Gastroesophageal sphincter (tissue), 4 donors: ENCODE measurements around the gene CC2D1B. TPM values are rescaled to one million over a fixed set of nuclear protein-coding genes. Genes with fewer than 3 reads are reported as not detected.

ENCODE experiments used
- ATAC-seq: fragments of 150-250 bp; one replicate; pipeline ENCODE4 v1.9.1; 2016; ENCODE audit warnings: mild to moderate bottlenecking, moderate library complexity
- H3K27ac ChIP-seq, 4 donors: fragments of 200-600 bp; sonication (generic) in 3 of 4; 1 replicate in 3 of 4; 2 replicates in 1 of 4; pipeline ENCODE4 v1.5.1; 2016 to 2019
- H3K27me3 ChIP-seq: fragments of 200-600 bp; sonication (generic); one replicate; pipeline ENCODE4 v1.5.1; 2019
- H3K36me3 ChIP-seq, 2 donors: fragments of 200-600 bp; sonication (generic); one replicate each; pipeline ENCODE4 v1.5.1; 2019; ENCODE audit warnings: control low read depth in 1 of 2
- H3K4me1 ChIP-seq, 3 donors: fragments of 200-600 bp; sonication (generic); 1 replicate in 2 of 3; 2 replicates in 1 of 3; pipeline ENCODE4 v1.5.1; 2016 to 2019; ENCODE audit warnings: control low read depth in 2 of 3
- H3K4me3 ChIP-seq, 2 donors: fragments of 200-600 bp; sonication (generic); one replicate each; pipeline ENCODE4 v1.5.1; 2019; ENCODE audit warnings: mild to moderate bottlenecking in 1 of 2, moderate library complexity in 1 of 2
- H3K9me3 ChIP-seq, 3 donors: fragments of 200-600 bp; sonication (generic); one replicate each; pipeline ENCODE4 v1.5.1; 2017 to 2019; ENCODE audit warnings: control low read depth in 2 of 3
- EP300 ChIP-seq: sonication (generic); formaldehyde crosslinking; IDR thresholded peaks from one replicate; pipeline ENCODE4 v1.6.1; 2017; ENCODE audit warnings: antibody characterized with exemption, mild to moderate bottlenecking
- POLR2A ChIP-seq, 2 donors: fragments of 450-650 bp; IDR thresholded peaks; one replicate each; pipeline ENCODE4 v1.6.1; 2017; ENCODE audit warnings: antibody characterized with exemption in 2 of 2, mild to moderate bottlenecking in 2 of 2, moderate library complexity in 1 of 2
- POLR2AphosphoS5 ChIP-seq: sonication (generic); formaldehyde crosslinking; IDR thresholded peaks from one replicate; pipeline ENCODE4 v1.6.1; 2017; ENCODE audit warnings: antibody characterized with exemption
- WGBS, 2 donors: methylation state at CpG; one replicate each; pipeline ENCODE4 v1.1.5; 2018; ENCODE audit warnings: low coverage in 1 of 2; 5-methylcytosine and 5-hydroxymethylcytosine counted together
- total RNA-seq, 4 donors: library from RNA; depleted of rRNA; stranded (reverse); fragments of >200 nt; gene quantifications; one replicate each; pipeline ENCODE4 v1.1.0, GENCODE V29; 2016
- TF ChIP-seq, protein P1 (sequence below), 4 experiments: fragments of 200-600 bp in 2 of 4; fragments of 450-650 bp in 2 of 4; sonication (generic) in 1 of 4; IDR thresholded peaks; one replicate each; pipeline ENCODE4 v1.5.1; 2017 to 2019; ENCODE audit warnings: antibody characterized with exemption in 4 of 4, mild to moderate bottlenecking in 2 of 4, moderate library complexity in 2 of 4

The CC2D1B gene
- total RNA-seq, 4 donors from 2014 or later = 13.6 to 30.0 (median 26.0) TPM

DNA sequence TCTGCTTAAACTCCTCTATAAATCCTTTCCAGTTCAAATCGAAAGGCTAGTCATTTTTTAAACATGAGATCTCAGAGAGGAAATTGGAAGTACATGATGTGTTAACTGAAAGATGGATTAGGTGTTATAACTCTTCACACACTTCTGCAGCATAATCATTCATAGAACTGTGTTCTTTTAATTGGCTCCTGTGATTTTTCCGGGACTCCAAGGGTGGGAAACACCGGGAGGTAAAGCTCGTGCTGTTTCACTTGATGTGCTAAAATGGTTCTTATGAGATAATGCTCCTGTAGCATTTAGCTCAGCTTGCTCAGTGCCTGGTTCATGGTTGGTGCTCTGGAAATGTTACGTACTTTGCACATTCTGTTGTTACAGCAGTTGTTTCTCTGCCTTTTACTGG is 40.2 kb downstream of the CC2D1B start:
- no peaks in the 10 kb centered on the region for H3K4me1 ChIP-seq
- H3K36me3 ChIP-seq = peaks cover 0 to 25% of the 10 kb centered on the region in 2 donors
- H3K4me3 ChIP-seq = no peak overlapping the region
- no peak for ATAC-seq
- no peaks in the 10 kb centered on the region for H3K27me3 ChIP-seq
- H3K27ac ChIP-seq = no peak overlapping the region
- no peaks in the 10 kb centered on the region for H3K9me3 ChIP-seq
- 45 to 71% methylated on average over 2 to 5 of the region's 5 CpGs for WGBS, 2 donors
- TF ChIP-seq, protein P1, sequence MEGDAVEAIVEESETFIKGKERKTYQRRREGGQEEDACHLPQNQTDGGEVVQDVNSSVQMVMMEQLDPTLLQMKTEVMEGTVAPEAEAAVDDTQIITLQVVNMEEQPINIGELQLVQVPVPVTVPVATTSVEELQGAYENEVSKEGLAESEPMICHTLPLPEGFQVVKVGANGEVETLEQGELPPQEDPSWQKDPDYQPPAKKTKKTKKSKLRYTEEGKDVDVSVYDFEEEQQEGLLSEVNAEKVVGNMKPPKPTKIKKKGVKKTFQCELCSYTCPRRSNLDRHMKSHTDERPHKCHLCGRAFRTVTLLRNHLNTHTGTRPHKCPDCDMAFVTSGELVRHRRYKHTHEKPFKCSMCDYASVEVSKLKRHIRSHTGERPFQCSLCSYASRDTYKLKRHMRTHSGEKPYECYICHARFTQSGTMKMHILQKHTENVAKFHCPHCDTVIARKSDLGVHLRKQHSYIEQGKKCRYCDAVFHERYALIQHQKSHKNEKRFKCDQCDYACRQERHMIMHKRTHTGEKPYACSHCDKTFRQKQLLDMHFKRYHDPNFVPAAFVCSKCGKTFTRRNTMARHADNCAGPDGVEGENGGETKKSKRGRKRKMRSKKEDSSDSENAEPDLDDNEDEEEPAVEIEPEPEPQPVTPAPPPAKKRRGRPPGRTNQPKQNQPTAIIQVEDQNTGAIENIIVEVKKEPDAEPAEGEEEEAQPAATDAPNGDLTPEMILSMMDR (IDR thresholded peaks at IDR 0.05) = no peak
- TF ChIP-seq POLR2AphosphoS5 (no peak), EP300 (no peak), POLR2A (IDR thresholded peaks at IDR 0.05) (no peak)

DNA sequence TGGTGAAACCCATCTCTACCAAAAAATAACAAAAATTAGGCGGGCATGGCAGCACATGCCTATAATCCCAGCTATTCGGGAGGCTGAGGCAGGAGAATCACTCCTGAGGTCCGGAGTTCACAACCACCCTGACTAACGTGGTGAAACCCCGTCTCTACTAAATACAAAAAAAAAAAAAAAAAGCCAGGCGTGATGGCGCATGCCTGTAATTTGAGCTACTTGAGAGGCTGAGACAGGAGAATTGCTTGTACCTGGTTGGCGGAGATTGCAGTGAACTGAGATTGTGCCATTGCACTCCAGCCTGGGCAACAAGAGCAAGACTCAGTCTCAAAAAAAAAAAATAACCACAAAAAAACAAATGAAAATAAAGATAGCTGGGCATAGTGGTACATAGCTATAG is 42.3 kb downstream of the CC2D1B start:
- no peak for ATAC-seq
- H3K4me3 ChIP-seq = no peak overlapping the region
- TF ChIP-seq, protein P1 (IDR thresholded peaks at IDR 0.05) = no peak
- no peak for TF ChIP-seq POLR2AphosphoS5
- no peak for TF ChIP-seq EP300
- TF ChIP-seq POLR2A (IDR thresholded peaks at IDR 0.05) = no peak
- H3K27me3 ChIP-seq = no peaks in the 10 kb centered on the region
- H3K36me3 ChIP-seq = peaks cover 0 to 26% of the 10 kb centered on the region in 2 donors
- no peak overlapping the region for H3K27ac ChIP-seq
- no peaks in the 10 kb centered on the region for H3K4me1 ChIP-seq
- 96% methylated on average over 3 of the region's 8 CpGs; no CpG with 5 or more reads in 1 of the 2 donors for WGBS, 2 donors
- no peaks in the 10 kb centered on the region for H3K9me3 ChIP-seq

DNA sequence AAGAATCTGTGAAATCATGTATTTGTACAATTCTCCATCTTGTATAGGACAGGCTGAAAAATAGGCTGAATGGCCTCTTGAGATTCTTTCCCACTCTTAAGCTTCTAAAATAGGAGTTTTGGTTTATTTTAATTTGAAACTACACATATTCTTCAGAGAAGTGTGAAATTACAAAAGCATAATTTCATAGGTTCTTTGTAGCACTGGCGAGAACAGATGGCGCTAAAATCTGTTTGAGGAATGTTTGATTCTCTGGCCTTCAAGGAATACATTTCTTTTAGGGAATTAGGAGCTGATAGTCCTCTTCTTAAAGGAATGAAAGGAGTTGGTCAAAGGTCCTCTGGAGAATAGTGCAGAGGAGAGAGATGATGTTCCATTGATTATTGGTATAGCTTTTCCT is 44.9 kb downstream of the CC2D1B start:
- WGBS, 2 donors = 98 to 100% methylated on average over 2 of the region's 2 CpGs
- H3K36me3 ChIP-seq = peaks cover 0 to 23% of the 10 kb centered on the region in 2 donors
- TF ChIP-seq, protein P1 (IDR thresholded peaks at IDR 0.05) = no peak
- no peak for TF ChIP-seq EP300
- TF ChIP-seq POLR2A (IDR thresholded peaks at IDR 0.05) = no peak
- H3K27me3 ChIP-seq = no peaks in the 10 kb centered on the region
- ATAC-seq = no peak
- no peaks in the 10 kb centered on the region for H3K9me3 ChIP-seq
- H3K27ac ChIP-seq = no peak overlapping the region
- no peak overlapping the region for H3K4me3 ChIP-seq
- H3K4me1 ChIP-seq = no peaks in the 10 kb centered on the region

DNA sequence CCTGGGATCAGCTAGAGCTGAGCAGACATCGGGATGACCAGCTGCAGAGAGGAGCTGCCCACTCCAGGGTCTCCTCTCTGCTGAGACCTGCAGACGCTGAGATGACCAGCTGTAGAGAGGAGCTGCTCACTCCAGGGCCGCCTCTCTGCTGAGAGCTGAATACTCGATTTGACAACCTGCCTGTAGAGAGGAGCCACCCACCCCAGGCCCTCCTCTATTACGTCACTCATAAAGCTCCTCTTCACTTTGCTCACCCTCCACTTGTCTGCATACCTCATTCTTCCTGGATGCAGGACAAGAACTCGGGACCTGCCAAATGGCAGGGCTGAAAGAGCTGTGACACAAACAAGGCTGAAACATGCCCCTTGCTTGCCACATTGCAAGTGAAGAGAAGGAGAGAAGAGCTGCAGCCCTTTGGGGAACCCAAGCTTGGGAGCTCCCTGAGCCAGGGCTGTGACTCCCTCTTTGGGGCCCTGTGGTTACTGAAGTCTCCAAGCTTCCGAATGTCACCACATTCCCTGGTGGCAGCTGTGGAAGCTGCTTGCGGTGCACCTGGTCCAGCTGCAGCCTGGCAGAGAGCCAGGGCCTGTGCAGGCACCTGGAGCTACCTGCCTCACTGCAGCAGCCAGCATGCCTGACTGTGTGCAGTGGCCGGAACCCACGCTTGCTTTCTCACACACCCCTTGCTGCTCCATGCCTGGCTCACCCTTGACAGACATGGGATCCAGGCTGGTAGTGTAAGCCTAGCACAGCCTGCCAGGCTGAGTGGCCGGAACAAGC is 59.6 kb downstream of the CC2D1B start:
- Histone ChIP-seq H3K27me3 (no peaks in the 10 kb centered on the region), H3K36me3 (peaks cover 0 to 93% of the 10 kb centered on the region in 2 donors), H3K9me3 (no peaks in the 10 kb centered on the region), H3K4me1 (no peaks in the 10 kb centered on the region), H3K4me3 (no peak overlapping the region), H3K27ac (no peak overlapping the region)
- no peak for ATAC-seq
- TF ChIP-seq, protein P1 (IDR thresholded peaks at IDR 0.05) = no peak
- no peak for TF ChIP-seq POLR2A (IDR thresholded peaks at IDR 0.05)
- no peak for TF ChIP-seq EP300
- TF ChIP-seq POLR2AphosphoS5 = no peak
- WGBS, 2 donors = 60 to 90% methylated on average over 3 of the region's 11 CpGs
